NOMO-1 (cell line): Measurements from ENCODE around the gene GRM4.
A peak's percentile ranks its signal among the peaks of the same experiment; 100 is the strongest.
"Not testable (repeated sequence)": the region's sequence is repeated elsewhere in the genome, so short reads cannot be mapped to it uniquely, and the experiment has no call there.

Experiments used
- DNase-seq, 2 experiments: peaks; one replicate each; lab custom pipeline; 2025; ENCODE audit not compliant: unreplicated experiment in 2 of 2; lab: John Stamatoyannopoulos, UW

GRM4 gene

DNA sequence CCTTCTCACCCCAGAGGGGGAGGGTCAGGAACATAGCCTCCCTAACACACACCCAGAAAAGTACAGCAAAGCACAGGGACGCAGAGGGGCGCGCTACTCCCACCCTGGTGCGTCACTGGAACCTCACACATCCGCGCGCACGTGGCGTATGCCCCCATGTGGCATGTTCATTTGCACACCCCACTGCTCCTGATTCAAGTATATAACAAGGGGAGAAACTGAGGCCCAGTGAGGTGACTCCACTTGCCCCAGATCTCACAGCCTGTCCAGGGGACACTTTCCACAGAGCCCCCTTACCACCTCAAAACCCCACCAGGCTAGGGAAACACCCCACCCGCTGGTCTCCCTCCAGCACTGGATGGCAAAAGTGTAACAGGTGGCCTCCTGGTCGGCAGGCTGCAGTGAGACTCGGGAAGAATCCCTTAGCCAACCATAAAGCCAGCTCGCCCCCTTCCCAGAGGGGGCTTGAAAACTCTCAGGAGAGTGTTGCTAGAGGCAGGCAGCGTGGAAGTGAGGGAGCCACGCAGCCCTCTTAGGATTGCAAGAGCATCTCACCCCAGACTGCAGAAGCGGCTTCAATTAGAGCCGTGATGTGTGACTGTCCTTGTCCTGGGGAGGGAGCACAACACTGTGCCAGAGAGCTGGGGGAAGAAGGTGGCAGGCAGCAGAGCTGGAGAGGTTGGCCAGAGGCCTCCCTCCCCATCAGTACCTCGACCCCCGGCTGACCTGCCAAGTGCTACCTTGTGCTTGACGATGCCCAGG, at the start of gene GRM4:
Gene GRM4 (minus strand): TSS at position 67 of the 762 bp plus-strand sequence. CDS start 12,591 bp downstream, outside the sequence.
- no peak for DNase-seq

DNA sequence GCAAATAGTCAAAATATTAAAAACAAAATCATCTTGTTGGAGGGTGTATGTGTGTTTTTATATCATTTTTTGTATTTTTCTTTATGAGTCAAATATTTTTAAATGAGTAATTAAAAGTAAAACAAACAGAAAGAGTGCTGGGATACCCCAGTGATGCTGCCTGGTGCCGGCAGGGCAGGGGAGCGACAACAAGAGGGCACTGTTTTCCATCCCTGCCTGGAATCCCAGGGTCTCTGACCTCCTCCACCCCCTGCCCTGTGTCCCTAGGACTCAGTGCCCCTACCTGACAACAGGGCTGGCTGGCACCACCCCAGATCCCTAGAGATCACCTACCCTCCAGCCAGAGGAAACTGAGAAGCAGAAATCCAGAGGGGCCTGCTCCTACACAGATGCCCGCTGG, 48.9 kb upstream of the GRM4 start:
- DNase-seq, result no peak

DNA sequence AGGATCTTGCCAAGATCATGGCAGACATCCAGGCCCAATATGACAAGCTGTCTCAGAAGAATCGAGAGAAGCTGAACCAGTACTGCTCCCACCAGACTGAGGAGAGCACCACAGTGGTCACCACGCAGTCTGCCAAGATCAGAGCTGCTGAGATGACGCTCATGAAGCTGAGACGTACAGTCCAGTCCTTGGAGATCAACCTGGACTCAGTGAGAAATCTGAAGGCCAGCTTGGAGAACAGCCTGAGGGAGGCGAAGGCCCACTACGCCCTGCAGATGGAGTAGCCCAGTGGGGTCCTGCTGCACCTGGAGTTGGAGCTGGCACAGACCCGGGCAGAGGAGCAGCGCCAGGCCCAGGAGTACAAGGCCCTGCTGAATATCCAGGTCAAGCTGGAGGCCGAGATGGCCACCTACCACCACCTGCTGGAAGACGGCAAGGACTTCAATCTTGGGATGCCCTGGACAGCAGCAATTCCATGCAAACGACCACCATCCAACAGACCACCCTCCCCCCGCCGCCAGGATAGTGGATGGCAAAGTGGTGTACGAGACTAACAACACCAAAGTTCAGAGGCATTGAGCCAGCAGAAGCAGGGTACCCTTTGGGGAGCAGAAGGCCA, 44.7 kb upstream of the GRM4 start:
- no peak for DNase-seq

DNA sequence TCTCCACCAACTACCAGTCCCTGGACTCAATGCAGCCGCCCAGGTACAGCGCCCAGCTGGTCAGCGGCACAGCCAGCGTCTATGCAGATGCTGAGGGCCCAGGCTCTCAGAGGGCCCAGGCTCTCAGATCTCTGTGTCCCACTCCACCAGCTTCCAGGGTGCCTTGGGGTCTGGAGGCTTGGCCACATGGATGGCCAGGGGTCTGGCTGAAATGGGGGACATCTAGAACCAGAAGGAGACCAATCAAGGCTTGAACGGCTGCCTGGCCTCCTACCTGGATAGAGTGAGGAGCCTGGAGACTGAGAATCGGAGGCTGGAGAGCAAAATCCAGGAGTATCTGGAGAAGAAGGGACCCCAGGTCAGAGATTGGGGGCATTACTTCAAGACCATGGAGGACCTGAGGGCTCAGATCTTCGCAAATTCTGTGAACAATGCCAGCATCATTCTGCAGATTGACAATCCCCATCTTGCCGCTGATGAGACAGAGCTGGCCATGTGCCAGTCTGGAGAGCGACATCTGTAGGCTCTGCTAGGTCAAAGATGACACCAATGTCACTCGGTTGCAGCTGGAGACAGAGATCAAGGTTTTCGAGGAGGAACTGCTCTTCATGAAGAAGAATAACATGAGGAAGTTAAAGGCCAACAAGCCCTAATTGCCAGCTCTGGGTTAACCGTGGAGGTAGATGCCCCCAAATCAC, 44.1 kb upstream of the GRM4 start:
- DNase-seq, result peak; percentile 57 to 91

DNA sequence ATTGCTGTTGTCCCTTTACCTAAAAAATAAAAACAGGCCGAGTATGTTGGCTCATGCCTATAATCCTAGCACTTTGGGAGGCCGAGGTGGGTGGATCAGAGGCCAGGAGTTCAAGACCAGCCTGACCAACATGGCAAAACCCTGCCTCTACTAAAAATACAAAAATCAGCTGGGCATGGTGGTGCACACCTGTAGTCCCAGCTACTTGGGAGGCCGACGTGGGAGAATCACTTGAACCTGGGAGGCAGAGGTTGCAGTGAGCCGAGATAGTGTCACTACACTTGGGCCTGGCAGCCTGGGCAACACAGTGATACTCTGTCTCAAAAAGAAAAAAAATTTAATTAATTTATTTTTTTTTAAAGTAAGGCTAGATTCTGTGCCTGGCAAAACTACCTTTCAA, 38.8 kb upstream of the GRM4 start:
- not testable (repeated sequence) for DNase-seq

DNA sequence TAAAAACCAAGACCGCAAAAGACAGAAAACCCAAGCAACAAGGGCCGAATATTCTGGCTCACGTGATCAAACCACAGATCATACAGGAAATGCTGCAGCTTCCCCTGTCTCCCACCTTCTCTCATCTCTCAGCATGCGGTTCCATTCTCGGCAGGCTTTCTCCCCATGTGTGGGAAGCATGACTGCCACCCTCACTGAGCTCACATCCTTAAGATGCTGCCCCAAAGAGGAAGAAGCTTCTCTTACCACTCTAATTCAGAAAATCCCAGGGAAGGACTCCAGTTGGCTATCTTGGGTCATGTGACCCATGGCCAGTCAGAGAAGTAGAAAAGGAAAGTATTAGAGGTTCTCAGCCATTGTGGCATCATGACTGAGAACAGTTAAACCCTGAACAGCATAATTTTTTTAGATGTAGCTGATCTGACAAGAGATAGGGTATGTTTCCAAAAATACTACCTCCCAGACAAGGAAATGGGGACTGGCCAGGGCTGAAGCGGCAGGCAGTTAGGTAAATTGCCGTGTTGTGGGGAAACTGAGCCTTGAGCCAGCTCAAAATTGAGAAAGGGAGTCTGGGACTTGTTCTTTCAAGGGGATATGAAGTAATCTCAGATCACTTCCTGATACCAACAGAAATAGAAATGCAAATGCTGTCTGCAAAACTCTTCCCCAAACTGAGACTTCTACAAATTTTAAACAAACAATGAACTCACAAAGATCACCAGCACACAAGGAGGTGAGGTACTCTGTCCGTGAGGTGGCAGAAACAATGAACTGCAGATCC, 37.1 kb upstream of the GRM4 start:
- DNase-seq, result peak; percentile 79 to 83

DNA sequence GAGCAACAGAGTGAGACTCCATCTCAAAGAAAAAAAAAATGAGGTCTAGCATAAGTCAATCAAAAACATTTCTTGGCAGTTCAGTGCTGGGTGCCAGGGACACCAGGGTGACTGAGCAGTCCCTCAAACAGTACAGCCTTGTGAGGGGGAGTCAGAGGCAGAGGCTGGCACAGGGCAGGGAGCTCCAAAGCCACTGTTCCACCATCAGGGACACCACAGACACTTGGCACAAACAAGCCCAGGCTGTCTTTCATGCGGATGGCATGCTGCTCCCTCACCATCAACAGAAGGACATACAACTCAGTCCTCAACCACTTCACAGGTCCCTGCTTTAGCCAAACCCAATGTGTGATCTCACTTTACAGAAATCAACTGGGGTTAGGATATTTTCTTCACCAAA, 36.0 kb upstream of the GRM4 start:
- no peak for DNase-seq

DNA sequence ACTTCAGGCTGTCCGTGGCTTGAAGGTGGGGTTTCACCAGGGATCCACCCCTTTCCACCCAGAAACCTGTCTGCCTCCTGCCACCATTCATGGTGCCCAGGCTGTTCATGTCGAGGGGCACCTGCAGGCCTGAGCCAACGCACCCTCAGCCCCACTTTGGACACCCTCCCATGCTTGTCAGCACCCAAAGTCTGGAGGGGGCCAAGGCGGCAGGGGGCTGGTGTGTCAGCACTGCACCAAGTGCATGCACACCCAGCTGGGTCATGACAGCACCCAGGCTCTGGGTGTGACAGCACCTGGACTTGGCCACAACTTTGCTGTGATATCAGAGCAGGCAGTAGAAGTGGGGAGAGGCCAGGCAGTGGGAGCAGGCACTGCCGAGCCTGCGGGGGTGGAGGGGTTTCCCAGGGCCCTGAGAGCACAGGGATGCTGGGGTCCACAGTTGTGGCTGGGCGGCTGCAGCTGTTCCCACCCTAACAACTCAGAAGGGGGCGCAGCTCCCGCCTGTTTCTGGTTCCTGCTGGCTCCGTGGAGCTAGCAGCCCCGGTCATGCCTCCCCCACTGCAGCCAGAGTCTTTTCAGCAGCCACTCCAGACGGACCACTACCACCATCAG, 33.3 kb upstream of the GRM4 start:
- no peak for DNase-seq

DNA sequence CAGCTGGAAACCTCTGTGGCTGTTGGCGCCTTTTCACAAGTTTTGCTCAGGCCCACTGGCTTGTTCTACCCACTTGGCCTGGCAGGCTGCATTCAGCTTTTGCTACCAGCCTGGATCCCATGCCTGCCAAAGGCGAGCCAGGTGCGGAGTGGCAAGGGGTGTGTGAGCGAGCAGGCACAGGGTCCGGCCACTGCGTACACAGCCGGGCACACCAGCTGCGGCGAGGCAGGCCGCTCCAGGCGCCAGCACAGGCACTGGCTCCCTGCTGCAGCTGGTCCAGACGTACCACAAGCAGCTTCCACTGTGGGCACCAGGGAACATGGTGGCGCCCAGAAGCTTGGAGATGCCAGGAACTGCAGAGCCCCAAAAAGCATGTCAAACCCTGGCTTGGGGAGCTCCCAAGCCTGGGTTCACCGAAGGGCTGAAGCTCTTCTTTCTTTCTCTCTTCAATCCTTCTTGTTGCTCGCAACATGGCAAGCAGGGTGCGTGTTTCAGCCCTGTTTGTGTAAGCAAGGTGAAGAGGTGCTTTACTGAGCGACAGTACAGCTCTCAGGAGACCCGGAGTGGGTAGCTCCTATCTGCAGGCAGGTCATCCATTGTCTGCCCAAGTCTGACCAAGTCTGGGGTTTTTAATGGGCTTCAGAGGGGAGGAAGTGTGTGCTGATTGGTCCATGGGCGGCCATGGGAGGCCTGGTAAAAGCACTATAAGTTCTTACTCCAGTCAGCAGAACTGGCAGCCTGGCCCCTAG, 32.6 kb upstream of the GRM4 start:
- DNase-seq, result no peak

DNA sequence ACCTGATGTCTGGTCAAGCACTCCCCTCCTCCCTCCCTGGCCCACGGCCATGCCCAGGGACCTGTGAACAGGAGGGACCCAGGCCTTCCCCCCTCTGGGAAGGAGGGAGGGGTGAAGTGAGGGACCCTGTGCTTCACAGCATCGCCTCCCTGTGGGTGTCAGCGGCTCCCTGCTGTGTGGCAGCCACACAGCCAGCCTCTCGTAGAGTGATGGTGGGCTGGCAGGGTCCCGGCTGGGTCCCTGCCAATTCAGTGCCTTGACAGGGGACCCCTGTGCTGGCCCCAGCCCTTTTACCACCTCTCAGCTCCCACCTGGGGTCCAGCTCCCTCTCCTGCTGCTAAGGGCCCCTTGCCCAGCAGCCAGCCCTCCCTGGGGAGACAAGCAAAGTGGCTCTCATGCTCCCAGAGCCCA, 31.3 kb upstream of the GRM4 start:
- no peak for DNase-seq

DNA sequence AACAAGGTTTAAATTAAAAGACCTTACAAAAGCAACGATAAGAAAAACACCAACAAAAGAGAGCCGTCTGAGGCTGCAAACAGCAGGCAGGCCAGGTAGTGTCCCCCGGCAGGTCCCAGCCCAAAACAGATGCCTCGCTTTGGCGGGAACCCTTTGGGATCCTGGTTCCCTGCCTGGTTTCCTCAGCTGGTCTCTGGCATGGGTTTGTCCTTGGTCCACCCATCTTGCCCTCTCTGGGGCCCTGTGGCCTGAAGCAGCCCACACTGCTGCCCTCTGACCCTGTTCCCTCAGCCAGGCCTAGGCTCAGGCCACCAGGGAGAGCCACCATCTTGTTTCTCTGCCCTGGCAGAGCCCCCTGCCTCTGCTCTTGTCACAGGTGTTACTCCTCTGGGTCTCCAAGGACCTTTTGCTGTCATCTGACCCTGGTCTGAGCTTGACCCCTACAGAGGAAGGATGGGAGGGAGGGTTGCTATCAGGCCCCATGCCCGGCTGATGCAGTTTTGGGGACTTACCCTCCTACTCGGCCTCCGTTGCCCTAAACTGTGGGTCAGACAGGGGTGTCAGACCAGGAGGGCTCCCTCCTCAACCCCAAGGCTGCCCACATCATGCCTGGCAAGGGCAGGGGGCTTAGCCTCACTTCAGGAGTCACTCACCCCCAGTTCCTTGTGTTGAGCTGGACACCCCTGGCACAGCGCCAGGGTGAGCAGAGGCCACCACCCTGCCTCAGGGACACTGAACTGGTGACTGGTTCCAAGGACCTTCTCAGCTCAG, 30.6 kb upstream of the GRM4 start:
- DNase-seq, result no peak

DNA sequence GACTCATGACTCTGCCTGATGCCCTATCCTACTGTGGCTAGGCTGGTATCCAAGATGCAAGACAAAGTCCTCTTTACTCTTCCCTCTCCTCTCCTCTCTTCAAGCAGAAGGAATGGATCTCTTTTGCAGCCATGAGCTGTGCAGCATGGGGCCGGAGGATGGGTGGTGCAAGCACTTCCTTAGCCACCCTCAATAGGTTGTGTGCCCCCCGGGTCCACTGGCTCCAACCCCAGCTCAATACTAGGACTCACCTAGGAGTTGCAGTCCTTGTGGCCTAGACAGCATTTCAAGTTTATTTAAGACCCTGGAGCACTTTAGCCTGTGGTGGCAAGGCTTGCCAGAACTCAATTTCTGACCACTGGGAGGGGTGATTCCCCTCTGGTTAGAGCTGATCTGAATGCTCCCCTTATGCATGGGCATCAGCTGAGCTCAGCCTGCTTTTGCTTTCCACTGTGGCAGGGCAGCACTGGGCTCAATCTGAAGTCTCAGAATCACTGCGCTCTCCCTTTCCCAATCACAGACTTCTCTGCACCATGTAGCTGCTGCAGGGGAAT, 29.0 kb upstream of the GRM4 start:
- DNase-seq, result no peak

DNA sequence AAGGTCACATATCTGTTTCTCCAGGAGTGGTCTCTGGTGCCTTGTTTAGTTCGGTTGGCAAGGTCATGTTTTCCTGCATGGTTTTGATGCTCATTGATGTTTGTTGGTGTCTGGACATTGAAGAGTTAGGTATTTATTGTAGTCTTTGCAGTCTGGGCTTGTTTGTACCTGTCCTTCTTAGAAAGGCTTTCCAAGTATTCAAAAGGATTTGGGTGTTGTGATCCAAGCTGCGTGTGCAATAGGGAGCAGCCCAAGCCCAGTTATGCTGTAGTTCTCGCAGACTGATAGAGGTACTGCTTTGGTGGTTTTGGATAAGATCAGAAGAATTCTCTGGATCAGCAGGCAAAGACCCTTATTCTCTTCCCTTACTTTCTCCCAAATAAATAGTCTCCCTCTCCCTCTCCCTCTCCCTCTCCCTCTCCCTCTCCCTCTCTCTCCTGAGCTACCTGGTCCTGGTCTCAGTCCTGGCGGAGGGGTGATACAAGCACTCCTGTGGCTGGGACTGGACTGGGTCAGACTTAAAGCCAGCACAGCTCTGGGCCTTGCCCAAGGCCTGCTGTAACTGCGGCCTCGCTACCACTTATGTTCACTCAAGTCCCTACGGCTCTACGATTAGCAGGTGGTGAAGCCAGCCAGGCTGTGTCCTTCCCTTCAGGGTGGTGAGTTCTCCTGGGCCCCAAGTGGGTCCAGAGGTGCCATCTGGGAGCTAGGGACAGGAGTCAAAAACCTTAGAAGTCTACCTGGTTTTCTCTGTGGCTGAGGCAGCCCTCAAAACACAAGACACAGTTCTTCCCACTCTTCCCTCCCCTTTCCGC, 27.3 kb upstream of the GRM4 start:
- DNase-seq, result no peak

DNA sequence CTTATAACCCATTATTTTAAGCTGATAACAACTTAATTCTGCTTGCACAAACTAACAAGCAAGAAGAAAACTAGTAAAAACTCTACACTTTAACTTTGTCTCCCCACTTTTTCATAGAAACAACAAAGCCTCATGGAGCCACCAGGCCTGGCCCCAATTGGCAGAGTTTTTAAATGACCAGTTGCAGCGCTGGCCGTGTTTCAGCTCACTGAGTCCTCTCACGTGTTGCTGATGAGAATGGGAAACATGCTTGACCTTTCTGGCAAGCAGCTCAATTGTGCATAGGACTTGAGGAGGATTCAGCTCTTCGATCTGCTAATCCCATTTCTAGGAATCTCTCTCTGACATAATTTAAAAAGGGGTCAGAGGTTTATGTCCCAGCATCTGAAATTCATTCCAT, 24.5 kb upstream of the GRM4 start:
- no peak for DNase-seq

DNA sequence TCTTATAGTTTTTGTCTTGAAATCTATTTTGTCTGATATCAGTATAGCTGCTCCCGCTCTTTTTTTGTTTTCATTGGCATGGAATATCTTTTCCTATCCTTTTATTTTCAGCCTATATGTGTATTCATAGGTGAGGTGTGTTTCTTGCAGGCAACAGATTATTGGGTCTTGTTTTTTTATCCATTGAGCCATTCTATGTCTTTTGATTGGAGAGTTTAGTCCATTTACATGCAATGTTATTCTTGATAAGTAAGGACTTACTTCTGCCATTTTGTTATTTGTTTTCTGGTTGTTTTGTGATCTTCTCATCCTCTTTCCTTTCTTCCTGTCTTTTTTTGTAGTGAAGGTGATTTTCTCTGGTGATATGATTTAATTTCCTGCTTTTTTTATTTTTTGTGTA, 24.0 kb upstream of the GRM4 start:
- no peak for DNase-seq

DNA sequence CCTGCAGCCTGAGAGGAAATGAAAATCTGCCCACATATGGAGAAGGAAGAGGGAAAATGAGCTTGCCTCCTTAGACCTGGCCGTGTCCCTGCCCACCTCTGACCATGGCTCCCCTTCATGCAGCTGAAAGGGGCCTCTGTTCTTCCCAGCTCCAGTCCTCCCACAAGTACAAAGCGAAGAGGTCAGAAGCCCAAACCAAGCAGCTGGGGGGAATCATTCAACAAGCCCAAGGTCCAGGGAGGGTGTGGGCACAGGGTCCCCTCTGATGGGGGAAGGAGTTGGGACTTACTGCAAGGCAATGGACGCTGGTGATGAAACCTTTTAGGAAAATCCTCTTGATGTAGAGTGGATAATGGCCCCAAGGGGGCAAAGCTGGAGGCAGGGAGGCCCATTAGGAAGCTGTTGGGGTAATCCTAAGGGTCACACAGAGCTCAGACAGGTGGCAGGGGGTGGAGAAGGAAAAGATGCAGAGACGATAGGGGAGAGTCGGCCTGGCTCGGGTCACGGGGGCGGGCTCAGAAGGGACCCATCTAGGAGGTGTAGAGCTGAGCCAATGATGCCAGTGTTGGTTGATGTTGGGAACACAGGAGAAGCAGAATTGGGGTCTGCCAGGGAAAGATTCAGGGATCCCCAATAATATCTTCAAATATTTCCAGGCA, 16.1 kb upstream of the GRM4 start:
- no peak for DNase-seq

DNA sequence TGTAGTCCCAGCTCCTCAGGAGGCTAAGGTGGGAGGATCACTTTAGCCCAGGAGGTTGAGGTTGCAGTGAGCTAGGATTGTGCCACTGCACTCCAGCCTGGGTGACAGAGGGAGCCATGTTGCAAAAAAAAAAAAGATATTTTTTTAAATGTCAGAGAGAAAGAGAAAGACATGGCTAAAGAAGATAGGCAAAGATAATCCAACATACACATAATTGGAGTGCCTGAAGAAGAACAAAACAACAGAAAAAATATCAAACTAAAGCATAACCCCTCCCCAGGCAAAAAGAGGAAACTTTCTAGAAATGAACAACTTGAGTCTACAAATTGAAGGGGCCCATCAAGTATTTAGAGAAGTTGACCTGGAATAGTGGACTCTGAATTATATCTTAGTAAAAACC, 14.0 kb upstream of the GRM4 start:
- no peak for DNase-seq

DNA sequence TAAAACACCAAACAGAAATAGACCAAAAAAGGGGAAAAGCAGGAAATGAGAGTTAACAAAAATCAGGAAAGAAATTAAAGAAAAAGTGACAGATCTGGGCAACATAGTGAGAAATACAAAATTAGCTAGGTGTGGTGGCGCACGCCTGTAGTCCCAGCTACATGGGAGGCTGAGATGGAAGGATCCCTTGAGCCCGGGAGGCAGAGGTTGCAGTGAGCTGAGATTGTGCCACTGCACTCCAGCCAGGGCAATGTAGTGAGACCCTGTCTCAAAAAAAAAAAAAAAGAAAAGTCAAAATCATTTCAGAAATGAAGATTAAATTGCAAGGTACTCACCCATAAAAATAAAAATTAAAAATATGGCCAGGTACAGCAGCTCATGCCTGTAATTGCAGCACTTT, 13.0 kb upstream of the GRM4 start:
- DNase-seq, result no peak
